OCI-LY7 (cell line): Measurements from ENCODE around the gene MFN1.
"Not testable (repeated sequence)": the region's sequence is repeated elsewhere in the genome, so short reads cannot be mapped to it uniquely, and the experiment has no call there.

Experiments
- CTCF ChIP-seq: fragments of 200-600 bp; sonication (generic); conservative IDR thresholded peaks from 2 replicates; pipeline ENCODE4 v1.5.1; 2014; ENCODE audit warnings: mild to moderate bottlenecking, antibody characterized with exemption, low read length, moderate library complexity, mixed read lengths
- EZH2phosphoT487 ChIP-seq: fragments of 200-600 bp; sonication (generic); IDR thresholded peaks from 2 replicates; pipeline ENCODE4 v1.6.1; 2018; ENCODE audit warnings: low read depth, borderline replicate concordance, mild to moderate bottlenecking, mixed run types, antibody characterized with exemption, low read length, moderate library complexity, mixed read lengths

DNA sequence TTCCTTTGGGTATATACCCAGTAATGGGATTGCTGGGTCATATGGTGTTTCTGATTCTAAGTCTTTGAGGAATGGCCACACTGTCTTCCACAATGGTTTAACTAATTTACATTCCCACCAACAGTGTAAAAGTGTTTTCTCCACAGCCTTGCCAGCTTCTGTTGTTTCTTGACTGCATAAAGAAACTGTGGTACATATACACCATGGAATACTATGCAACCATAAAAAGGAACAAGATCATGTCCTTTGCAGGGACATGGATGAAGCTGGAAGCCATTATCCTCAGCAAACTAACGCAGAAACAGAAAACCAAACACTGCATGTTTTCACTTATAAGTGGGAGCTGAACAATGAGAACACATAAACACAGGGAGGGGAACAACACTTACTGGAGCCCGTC, 40.1 kb upstream of the MFN1 start:
- TF ChIP-seq CTCF, EZH2phosphoT487: not testable (repeated sequence)
